Neuronal stem cell (in vitro differentiated cells): ENCODE measurements around the gene AGPAT2.

Experiments used
- DNase-seq: peaks from one replicate; pipeline ENCODE4 v3.0.0-alpha.2; 2013; ENCODE audit warnings: low spot score
- H2AFZ ChIP-seq: one replicate; pipeline ENCODE4 v1.6.1; 2013; ENCODE audit warnings: mild to moderate bottlenecking, low read length, inconsistent platforms
- H2AK5ac ChIP-seq: 2 replicates; pipeline ENCODE4 v1.6.1; 2013; ENCODE audit warnings: low read depth, mild to moderate bottlenecking, inconsistent platforms, low read length, moderate library complexity, mixed read lengths
- H2BK120ac ChIP-seq: 2 replicates; pipeline ENCODE4 v1.6.1; 2013; ENCODE audit warnings: low read depth, mild to moderate bottlenecking, inconsistent platforms, low read length, moderate library complexity, mixed read lengths
- H2BK12ac ChIP-seq: one replicate; pipeline ENCODE4 v1.6.1; 2013; ENCODE audit warnings: low read length, inconsistent platforms
- H2BK15ac ChIP-seq: 2 replicates; pipeline ENCODE4 v1.6.1; 2013; ENCODE audit warnings: mild to moderate bottlenecking, low read length, inconsistent platforms, mixed read lengths
- H2BK5ac ChIP-seq: one replicate; pipeline ENCODE4 v1.6.1; 2013; ENCODE audit warnings: inconsistent platforms, mild to moderate bottlenecking, low read length, moderate library complexity
- H3K14ac ChIP-seq: one replicate; pipeline ENCODE4 v1.6.1; 2013; ENCODE audit warnings: low read length, inconsistent platforms
- H3K18ac ChIP-seq: 2 replicates; pipeline ENCODE4 v1.6.1; 2013; ENCODE audit warnings: low read length, inconsistent platforms
- H3K23ac ChIP-seq: 2 replicates; pipeline ENCODE4 v1.6.1; 2013; ENCODE audit warnings: low read depth, mild to moderate bottlenecking, mixed read lengths, low read length, inconsistent platforms; ENCODE audit not compliant: poor library complexity
- H3K27ac ChIP-seq: replicated peaks from 3 replicates; pipeline ENCODE4 v1.5.1; 2013; ENCODE audit warnings: low read length, inconsistent platforms
- H3K27me3 ChIP-seq, 3 experiments: 2 replicates each; pipeline ENCODE4 v1.6.1; 2013; ENCODE audit warnings: low read length in 3 of 3, mild to moderate bottlenecking in 2 of 3, inconsistent platforms in 1 of 3, low read depth in 1 of 3, mixed read lengths in 1 of 3, moderate library complexity in 1 of 3; ENCODE audit not compliant: control insufficient read depth in 3 of 3, insufficient read depth in 3 of 3
- H3K36me3 ChIP-seq, 2 donors: replicated peaks in 1 of 2; 2 replicates each; pipeline ENCODE4 v1.6.1; 2013; ENCODE audit warnings: low read length in 2 of 2; ENCODE audit not compliant: control insufficient read depth in 2 of 2, insufficient read depth in 2 of 2
- H3K4ac ChIP-seq: 2 replicates; pipeline ENCODE4 v1.6.1; 2013; ENCODE audit warnings: inconsistent platforms, mild to moderate bottlenecking, low read length, moderate library complexity
- H3K4me1 ChIP-seq, 2 donors: 1 replicate in 1 of 2; 2 replicates in 1 of 2; pipeline ENCODE4 v1.6.1; 2013; ENCODE audit warnings: low read length in 2 of 2, low read depth in 1 of 2; ENCODE audit not compliant: control insufficient read depth in 2 of 2, insufficient read depth in 1 of 2
- H3K4me2 ChIP-seq: one replicate; pipeline ENCODE4 v1.6.1; 2013; ENCODE audit warnings: mild to moderate bottlenecking, low read length, inconsistent platforms; ENCODE audit not compliant: insufficient read depth, poor library complexity, severe bottlenecking
- H3K4me3 ChIP-seq, 2 donors: 2 replicates each; pipeline ENCODE4 v1.5.1; 2013; ENCODE audit warnings: low read length in 2 of 2, mild to moderate bottlenecking in 2 of 2, inconsistent platforms in 1 of 2, moderate library complexity in 1 of 2
- H3K79me1 ChIP-seq: one replicate; pipeline ENCODE4 v1.6.1; 2013; ENCODE audit warnings: low read depth, mild to moderate bottlenecking, inconsistent platforms, low read length, moderate library complexity
- H3K9ac ChIP-seq: one replicate; pipeline ENCODE4 v1.6.1; 2013; ENCODE audit warnings: mild to moderate bottlenecking, low read depth, low read length, inconsistent platforms; ENCODE audit not compliant: poor library complexity
- H3K9me3 ChIP-seq, 2 donors: replicated peaks in 1 of 2; 2 replicates each; pipeline versions ENCODE3 to v1.6.1; 2013; ENCODE audit warnings: low read length in 2 of 2, mild to moderate bottlenecking in 2 of 2, inconsistent platforms in 1 of 2, low read depth in 1 of 2, mixed read lengths in 1 of 2, moderate library complexity in 1 of 2; ENCODE audit not compliant: control insufficient read depth in 2 of 2, insufficient read depth in 1 of 2
- H4K8ac ChIP-seq: one replicate; pipeline ENCODE4 v1.6.1; 2013; ENCODE audit warnings: low read depth, mild to moderate bottlenecking, inconsistent platforms, low read length, moderate library complexity
- H4K91ac ChIP-seq: one replicate; pipeline ENCODE4 v1.6.1; 2013; ENCODE audit warnings: low read length, low read depth, mild to moderate bottlenecking, inconsistent platforms; ENCODE audit not compliant: poor library complexity
- WGBS, 2 donors: extraction: QIAGEN DNeasy Blood & Tissue Kit; methylation state at CpG; one replicate each; pipeline ENCODE4 v1.1.7; 2013; ENCODE audit warnings: missing lambda C conversion rate in 2 of 2, mixed read lengths in 1 of 2; ENCODE audit not compliant: insufficient read length in 2 of 2, insufficient replicate concordance in 1 of 2; ENCODE audit errors: extremely low coverage in 2 of 2; 5-methylcytosine and 5-hydroxymethylcytosine counted together

The AGPAT2 gene

DNA sequence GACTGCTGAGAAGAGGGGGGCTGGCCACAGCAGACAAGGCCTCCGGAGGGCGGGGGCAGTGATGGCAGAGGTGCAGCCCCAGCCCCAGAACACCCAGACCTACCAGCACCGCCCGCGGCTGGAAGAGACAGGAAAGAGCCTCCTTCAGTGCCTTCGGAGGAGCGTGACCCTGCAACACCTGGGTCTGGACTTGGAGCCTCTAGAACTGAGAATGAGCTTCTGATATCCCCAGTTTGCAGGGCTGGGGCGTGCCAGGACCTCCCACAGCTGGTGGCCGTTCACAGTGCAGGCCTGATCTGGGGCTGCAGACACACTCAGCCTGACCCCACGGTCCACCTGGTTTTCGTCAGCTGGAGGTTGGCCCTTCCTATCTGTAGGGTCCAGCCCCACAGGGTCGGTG is 46.4 kb upstream of the AGPAT2 start:
- H3K36me3 ChIP-seq = no peaks in the 10 kb centered on the region
- peaks cover 0 to 24% (median 8%) of the 10 kb centered on the region in 3 experiments for H3K27me3 ChIP-seq
- peak overlapping the region; percentile 64 for H3K18ac ChIP-seq
- no peak overlapping the region for H4K8ac ChIP-seq
- peaks cover 2% of the 10 kb centered on the region for H3K79me1 ChIP-seq
- no peak overlapping the region for H3K4me2 ChIP-seq
- no peaks in the 10 kb centered on the region for H3K9me3 ChIP-seq
- WGBS, 2 donors = no CpG with 5 or more reads among the region's 12 CpGs
- peak overlapping the region; percentile 63 for H2AK5ac ChIP-seq
- no peak overlapping the region for H4K91ac ChIP-seq
- no peak overlapping the region for H2BK5ac ChIP-seq
- DNase-seq = no peak
- no peak overlapping the region for H2BK15ac ChIP-seq
- H3K4me1 ChIP-seq = peaks cover 2 to 4% of the 10 kb centered on the region in 2 donors
- no peak overlapping the region for H3K4ac ChIP-seq
- no peak overlapping the region for H2AFZ ChIP-seq
- no peak overlapping the region for H3K9ac ChIP-seq
- H3K4me3 ChIP-seq = no peak overlapping the region
- no peak overlapping the region for H2BK120ac ChIP-seq
- H3K27ac ChIP-seq = no peak overlapping the region
- no peak overlapping the region for H3K14ac ChIP-seq
- no peak overlapping the region for H2BK12ac ChIP-seq
- no peak overlapping the region for H3K23ac ChIP-seq

DNA sequence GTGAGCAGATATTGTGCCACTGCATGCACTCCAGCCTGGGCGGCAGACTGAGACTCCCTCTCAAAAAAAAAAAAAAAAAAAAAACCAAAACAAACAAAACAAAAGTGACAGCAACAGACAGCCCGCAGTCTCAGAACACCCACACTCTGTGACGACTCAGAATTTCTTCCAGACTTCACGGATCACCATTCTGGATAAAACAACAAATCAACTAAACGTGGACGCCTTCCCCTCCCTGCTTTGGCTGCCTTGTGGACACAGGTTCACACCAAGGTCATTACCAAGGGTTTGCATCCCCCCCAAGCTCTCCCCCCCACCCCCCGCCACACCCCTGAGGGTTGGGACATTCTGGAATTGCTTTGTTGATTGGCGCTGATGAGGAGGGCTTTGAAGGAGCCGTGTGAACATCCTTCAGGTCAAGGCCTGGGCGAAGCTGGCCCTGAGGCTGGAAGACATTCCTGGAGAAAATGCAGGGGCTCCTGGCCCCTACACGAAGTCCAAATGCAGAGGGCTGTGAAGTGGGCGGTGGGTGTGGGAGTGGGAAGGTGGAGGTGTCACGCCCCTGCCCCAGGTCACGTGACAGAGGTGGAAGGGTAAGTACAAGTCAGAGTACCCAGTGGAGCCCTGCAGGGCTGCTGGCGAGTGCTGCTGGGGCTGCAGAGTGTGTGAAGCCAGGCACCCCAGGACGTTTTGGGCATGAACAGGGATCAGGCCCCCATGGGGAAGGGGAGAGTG is 45.4 kb upstream of the AGPAT2 start:
- no peak overlapping the region for H3K9ac ChIP-seq
- no peak for DNase-seq
- H3K4me2 ChIP-seq = no peak overlapping the region
- peaks cover 0 to 22% (median 13%) of the 10 kb centered on the region in 3 experiments for H3K27me3 ChIP-seq
- no peak overlapping the region for H4K91ac ChIP-seq
- no peak overlapping the region for H4K8ac ChIP-seq
- H2BK5ac ChIP-seq = no peak overlapping the region
- no peak overlapping the region for H2AK5ac ChIP-seq
- no peak overlapping the region for H3K23ac ChIP-seq
- peaks cover 0 to under 1% of the 10 kb centered on the region in 2 donors for H3K9me3 ChIP-seq
- H2AFZ ChIP-seq = no peak overlapping the region
- peaks cover 5% of the 10 kb centered on the region for H3K79me1 ChIP-seq
- WGBS, 2 donors = no CpG with 5 or more reads among the region's 16 CpGs
- H3K4me1 ChIP-seq = peaks cover 2 to 4% of the 10 kb centered on the region in 2 donors
- H3K14ac ChIP-seq = no peak overlapping the region
- H2BK15ac ChIP-seq = no peak overlapping the region
- no peak overlapping the region for H2BK120ac ChIP-seq
- H3K4me3 ChIP-seq = no peak overlapping the region
- no peak overlapping the region for H3K4ac ChIP-seq
- H3K36me3 ChIP-seq = no peaks in the 10 kb centered on the region
- H3K18ac ChIP-seq = no peak overlapping the region
- no peak overlapping the region for H3K27ac ChIP-seq
- no peak overlapping the region for H2BK12ac ChIP-seq

DNA sequence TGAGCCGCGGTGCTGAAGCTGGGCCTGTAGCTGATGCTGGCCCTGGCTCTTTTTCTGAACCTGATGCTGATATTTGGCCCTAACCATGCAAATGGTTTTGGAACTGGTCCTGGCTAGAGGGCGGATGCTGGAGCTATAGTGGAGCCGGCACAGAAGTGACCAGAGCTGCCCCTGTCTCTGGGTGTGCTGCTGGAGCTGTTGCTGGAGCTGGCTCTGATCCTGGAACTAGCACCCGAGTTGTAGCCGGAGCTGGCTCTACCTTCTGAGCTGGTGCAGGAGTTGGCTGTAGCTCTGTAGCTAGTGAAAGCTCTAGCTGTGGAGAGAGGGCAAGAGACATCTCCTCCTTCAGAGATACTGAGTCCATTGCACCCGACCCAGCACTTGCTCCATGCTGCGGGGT is 42.7 kb upstream of the AGPAT2 start:
- H2AK5ac ChIP-seq = no peak overlapping the region
- no peak overlapping the region for H3K4me2 ChIP-seq
- no peak overlapping the region for H4K91ac ChIP-seq
- H3K18ac ChIP-seq = no peak overlapping the region
- peaks cover 0 to 3% of the 10 kb centered on the region in 2 donors for H3K9me3 ChIP-seq
- peaks cover 13 to 24% of the 10 kb centered on the region in 2 donors for H3K4me1 ChIP-seq
- no CpG with 5 or more reads among the region's 8 CpGs for WGBS, 2 donors
- H3K27ac ChIP-seq = no peak overlapping the region
- H2BK5ac ChIP-seq = no peak overlapping the region
- no peak overlapping the region for H3K4ac ChIP-seq
- H2BK15ac ChIP-seq = no peak overlapping the region
- no peak overlapping the region for H4K8ac ChIP-seq
- H2BK12ac ChIP-seq = no peak overlapping the region
- H3K14ac ChIP-seq = no peak overlapping the region
- H3K23ac ChIP-seq = peak overlapping the region; percentile 20
- H3K9ac ChIP-seq = no peak overlapping the region
- peaks cover 16% of the 10 kb centered on the region for H3K79me1 ChIP-seq
- H3K36me3 ChIP-seq = peaks cover 16 to 21% of the 10 kb centered on the region in 2 donors
- no peak overlapping the region for H3K4me3 ChIP-seq
- no peak overlapping the region for H2BK120ac ChIP-seq
- H2AFZ ChIP-seq = no peak overlapping the region
- no peak for DNase-seq
- H3K27me3 ChIP-seq = peaks cover 0 to 14% (median 13%) of the 10 kb centered on the region in 3 experiments

DNA sequence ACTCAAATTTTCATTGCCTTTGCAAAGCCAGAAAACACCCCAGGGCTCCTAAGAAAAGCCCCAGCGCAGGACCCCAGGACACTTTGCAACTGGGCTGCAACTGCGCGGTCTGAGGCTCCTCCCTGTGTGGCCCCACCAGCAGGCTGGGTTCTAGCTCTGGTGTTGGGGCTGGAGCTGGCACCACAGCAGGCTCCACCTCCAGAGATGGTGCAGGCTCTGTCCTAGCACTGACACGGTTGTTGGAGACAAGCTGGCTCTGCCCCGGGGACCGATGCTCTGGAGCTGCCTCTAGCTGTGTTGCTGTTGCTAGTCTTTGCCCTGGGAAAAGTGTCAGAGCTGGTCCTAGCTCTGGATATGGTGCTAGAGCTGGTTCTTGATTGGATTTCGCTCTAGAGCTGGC is 41.9 kb upstream of the AGPAT2 start:
- Histone ChIP-seq H3K9ac (no peak overlapping the region), H3K4ac (no peak overlapping the region), H3K4me2 (peak overlapping the region; percentile 99), H2AK5ac (peak overlapping the region; percentile 6), H3K27ac (no peak overlapping the region), H2BK15ac (peak overlapping the region; percentile 27), H3K9me3 (peaks cover 0 to 3% of the 10 kb centered on the region in 2 donors), H2AFZ (peak overlapping the region; percentile 98), H2BK120ac (no peak overlapping the region), H4K91ac (no peak overlapping the region), H3K4me1 (peaks cover 13 to 24% of the 10 kb centered on the region in 2 donors), H3K18ac (peak overlapping the region; percentile 98), H4K8ac (no peak overlapping the region), H3K79me1 (peaks cover 16% of the 10 kb centered on the region), H3K27me3 (peaks cover 0 to 14% (median 8%) of the 10 kb centered on the region in 3 experiments), H3K4me3 (peak overlapping the region; percentile 93 to 99), H3K14ac (no peak overlapping the region), H3K36me3 (peaks cover 21 to 28% of the 10 kb centered on the region in 2 donors), H3K23ac (peak overlapping the region; percentile 61), H2BK5ac (peak overlapping the region; percentile 9), H2BK12ac (no peak overlapping the region)
- DNase-seq = no peak
- WGBS, 2 donors = no CpG with 5 or more reads among the region's 7 CpGs
